GM06990 (cell line): ENCODE measurements around the gene DNAJC17.

Experiments used
- DNase-seq: peaks from one replicate; pipeline ENCODE4 v3.0.0-alpha.2; 2011; ENCODE audit not compliant: insufficient read length; ENCODE audit errors: extremely low read depth
- H3K27me3 ChIP-seq: replicated peaks from 2 replicates; pipeline ENCODE4 v1.6.0; 2011; ENCODE audit warnings: low read length; ENCODE audit not compliant: control insufficient read depth, insufficient read depth
- H3K36me3 ChIP-seq: 2 replicates; pipeline ENCODE4 v1.5.1; 2011; ENCODE audit warnings: low read length; ENCODE audit not compliant: control insufficient read depth, insufficient read depth
- H3K4me3 ChIP-seq: replicated peaks from 2 replicates; pipeline ENCODE4 v1.5.1; 2011; ENCODE audit warnings: low read depth, mild to moderate bottlenecking, control low read depth, low read length
- TF ChIP-seq, protein P1 (sequence below): IDR thresholded peaks from 2 replicates; pipeline ENCODE4 v1.5.1; 2011; ENCODE audit warnings: low read length, control low read depth, mild to moderate bottlenecking, inconsistent platforms; ENCODE audit not compliant: insufficient read depth, poor library complexity, severe bottlenecking

Gene DNAJC17

DNA sequence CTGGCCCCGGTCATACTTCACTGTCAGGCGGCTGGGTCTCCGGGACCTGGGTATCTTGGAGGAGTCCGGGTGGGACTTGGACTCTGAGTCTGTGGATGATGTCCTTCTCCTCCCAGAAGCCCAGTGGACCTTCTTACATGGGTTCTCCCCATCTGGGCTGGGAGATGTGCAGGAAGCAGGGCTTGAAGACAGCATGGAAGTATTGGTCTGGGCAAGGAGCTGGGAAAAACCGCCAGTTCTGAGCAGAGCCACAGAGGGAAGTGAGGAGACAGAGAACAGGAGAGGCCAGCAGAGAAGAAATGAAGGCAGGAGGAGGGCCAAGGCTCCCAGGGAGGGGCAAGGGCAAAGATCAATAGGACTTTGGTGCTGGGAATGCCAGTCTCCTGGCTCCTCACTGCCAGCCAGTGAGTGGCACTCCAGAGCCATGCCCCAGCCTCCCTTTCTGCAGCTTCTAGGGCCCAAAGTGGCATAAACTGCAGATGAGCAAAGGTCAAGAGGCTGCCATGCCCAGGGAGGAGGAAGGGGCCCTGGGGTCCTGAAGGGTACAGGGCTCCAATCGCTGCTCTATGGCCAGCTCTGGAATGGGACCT is 21.3 kb upstream of the DNAJC17 start, which contains the start of gene PPP1R14D:
PPP1R14D (minus strand) TSS at position 262 of the 590 bp plus-strand sequence; CDS start at position 195, 67 bp downstream.
- DNase-seq: no peak
- TF ChIP-seq, protein P1, sequence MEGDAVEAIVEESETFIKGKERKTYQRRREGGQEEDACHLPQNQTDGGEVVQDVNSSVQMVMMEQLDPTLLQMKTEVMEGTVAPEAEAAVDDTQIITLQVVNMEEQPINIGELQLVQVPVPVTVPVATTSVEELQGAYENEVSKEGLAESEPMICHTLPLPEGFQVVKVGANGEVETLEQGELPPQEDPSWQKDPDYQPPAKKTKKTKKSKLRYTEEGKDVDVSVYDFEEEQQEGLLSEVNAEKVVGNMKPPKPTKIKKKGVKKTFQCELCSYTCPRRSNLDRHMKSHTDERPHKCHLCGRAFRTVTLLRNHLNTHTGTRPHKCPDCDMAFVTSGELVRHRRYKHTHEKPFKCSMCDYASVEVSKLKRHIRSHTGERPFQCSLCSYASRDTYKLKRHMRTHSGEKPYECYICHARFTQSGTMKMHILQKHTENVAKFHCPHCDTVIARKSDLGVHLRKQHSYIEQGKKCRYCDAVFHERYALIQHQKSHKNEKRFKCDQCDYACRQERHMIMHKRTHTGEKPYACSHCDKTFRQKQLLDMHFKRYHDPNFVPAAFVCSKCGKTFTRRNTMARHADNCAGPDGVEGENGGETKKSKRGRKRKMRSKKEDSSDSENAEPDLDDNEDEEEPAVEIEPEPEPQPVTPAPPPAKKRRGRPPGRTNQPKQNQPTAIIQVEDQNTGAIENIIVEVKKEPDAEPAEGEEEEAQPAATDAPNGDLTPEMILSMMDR: no peak
- H3K36me3 ChIP-seq: no peaks in the 10 kb centered on the region
- no peak within 1 kb of the TSS for H3K4me3 ChIP-seq
- H3K27me3 ChIP-seq: no peaks in the 10 kb centered on the region

DNA sequence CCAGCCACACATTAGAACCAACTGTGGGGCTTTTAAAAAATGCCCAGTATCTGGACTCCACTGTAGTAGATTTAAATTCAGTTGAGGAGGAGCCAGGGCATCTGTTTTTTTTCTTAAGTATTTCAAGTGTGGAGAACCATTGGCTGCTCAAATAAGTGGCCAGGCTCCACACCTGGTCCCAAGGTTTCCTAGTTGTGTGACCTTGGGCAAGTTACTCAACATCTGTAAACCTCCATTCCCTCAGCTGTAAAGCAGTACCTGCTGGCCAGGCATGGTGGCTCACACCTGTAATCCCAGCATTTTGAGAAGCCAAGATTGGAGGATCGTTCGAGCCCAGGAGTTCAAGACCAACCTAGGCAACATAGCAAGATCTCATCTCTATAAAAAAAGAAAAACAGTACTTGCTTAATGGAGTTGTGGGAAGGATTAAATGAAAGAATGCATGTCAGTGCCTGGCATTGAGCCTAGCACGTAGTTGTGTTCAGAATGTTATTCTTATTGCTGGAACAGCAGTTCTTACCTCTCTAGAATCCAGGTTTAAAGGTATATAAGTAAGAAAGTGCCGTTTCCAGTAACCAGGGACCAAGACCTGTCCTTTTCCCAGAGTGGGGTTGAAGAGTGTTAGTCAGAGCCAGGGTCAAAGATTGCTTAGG is 19.3 kb upstream of the DNAJC17 start:
- TF ChIP-seq, protein P1: no peak
- DNase-seq: no peak
- no peak overlapping the region for H3K4me3 ChIP-seq

DNA sequence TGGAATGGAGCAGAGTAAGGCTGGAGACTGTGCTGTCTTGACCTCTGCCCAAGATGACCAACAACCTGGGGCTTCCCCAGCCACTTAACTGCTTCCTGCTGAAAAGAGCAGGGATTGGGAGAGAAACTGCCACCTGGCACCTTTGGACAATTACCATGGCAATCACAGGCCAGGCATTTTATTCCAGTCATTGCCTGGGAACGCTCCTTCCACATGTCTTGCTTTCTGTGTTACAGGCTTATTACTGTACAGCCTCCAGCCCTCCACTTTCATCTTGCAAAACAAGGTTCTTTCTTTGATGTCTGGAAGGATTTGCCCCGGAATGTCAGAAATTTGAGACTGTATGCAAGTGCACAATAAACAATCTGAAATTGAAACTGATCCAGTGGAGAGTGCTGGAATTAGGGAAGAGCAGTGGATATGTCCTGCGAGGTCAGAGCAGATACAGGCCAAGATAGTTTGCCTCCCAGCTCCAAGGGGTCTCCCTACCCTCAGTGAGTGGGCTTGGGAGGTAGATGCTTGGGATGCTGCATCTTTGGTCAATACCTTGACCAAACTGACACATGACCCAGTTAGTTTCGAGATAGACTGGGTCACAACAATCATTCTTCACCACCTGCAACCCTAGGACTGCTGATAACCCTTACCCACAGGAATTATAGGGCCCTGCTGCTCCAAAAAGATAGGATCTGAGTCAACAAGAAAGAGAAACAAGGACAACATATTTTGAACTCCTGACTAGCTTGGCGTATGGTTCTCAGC is 18.6 kb upstream of the DNAJC17 start:
- H3K36me3 ChIP-seq: no peaks in the 10 kb centered on the region
- no peak overlapping the region for H3K4me3 ChIP-seq
- TF ChIP-seq, protein P1: no peak
- no peak for DNase-seq
- H3K27me3 ChIP-seq: no peaks in the 10 kb centered on the region

More for the DNA sequence above, 19.3 kb upstream of the DNAJC17 start:
- no peaks in the 10 kb centered on the region for H3K36me3 ChIP-seq
- H3K27me3 ChIP-seq: no peaks in the 10 kb centered on the region

DNA sequence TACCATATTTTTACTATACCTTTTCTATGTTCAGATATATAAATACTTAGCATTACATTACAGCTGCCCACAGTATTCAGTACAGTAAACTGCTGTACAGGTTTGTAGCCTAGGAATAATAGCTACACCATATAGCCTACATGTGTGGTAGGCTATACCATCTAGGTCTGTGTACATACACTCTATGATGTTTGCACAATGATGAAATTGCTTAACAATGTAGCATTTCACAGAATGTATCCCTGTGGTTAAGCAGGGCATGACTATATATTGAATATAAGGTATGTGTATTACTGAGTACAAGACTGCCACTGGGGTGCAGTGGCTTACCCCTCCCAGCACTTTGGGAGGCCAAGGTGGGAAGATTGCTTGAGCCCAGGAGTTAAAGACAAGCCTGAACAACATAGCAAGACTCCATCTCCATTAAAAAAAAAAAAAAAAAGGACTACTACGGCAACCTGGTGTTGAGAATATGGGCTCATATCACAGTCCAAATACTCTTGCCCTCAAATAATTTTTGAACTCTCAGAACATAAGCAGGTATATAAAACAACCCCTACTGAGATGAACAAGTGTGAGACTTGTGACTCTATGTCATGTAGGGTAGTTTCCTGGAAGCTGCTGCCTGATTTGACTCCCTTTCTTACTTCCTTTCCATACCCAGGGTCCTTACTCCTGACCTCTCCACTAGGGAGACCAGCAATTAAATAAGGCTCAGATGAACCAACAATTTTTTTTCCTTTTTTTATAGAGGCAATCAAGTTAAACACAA is 16.5 kb upstream of the DNAJC17 start:
- DNase-seq: no peak
- H3K36me3 ChIP-seq: no peaks in the 10 kb centered on the region

DNA sequence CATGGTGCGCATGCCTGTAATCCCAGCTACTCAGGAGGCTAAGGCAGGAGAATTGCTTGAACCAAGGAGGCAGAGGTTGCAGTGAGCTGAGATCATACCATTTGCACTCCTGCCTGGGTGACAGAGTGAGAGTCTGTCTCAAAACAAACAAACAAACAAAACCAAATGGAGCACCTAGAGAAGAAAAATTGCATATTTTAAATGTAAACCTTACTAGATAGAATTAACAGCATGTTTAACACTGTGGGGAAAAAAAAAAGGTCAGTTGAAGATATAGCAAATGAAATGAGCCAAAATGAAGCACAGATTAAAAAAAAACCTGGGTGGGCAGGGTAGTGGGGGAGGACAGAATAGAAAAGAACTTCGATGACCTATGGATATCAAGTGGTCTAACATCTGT is 13.9 kb upstream of the DNAJC17 start:
- Histone ChIP-seq H3K36me3 (no peaks in the 10 kb centered on the region), H3K4me3 (no peak overlapping the region), H3K27me3 (no peaks in the 10 kb centered on the region)
- TF ChIP-seq, protein P1: no peak
- DNase-seq: no peak

More for the DNA sequence above, 16.5 kb upstream of the DNAJC17 start:
- Histone ChIP-seq H3K27me3 (no peaks in the 10 kb centered on the region), H3K4me3 (no peak overlapping the region)
- TF ChIP-seq, protein P1: no peak
